GM12873 (cell line): ENCODE results near the gene ARHGEF10L.
A peak's percentile ranks its signal among the peaks of the same experiment; 100 is the strongest.

Source experiments
- CTCF ChIP-seq: IDR thresholded peaks from 2 replicates; pipeline ENCODE4 v1.5.1; 2012; ENCODE audit warnings: low read depth, mild to moderate bottlenecking, moderate library complexity, low read length, control low read depth; ENCODE audit not compliant: insufficient read depth; ENCODE audit errors: missing control alignments

ARHGEF10L gene

GRCh38 chr1:17624611-17625233 is 85.2 kb downstream of the ARHGEF10L start:
- no peak for TF ChIP-seq CTCF

- TF ChIP-seq CTCF: no peak
Measured at GRCh38 chr1:17627239-17628052, 87.9 kb downstream of the ARHGEF10L start.

GRCh38 chr1:17629460-17629859 is 90.0 kb downstream of the ARHGEF10L start:
- TF ChIP-seq CTCF: peak; percentile 57

- TF ChIP-seq CTCF: no peak
Measured at GRCh38 chr1:17630048-17630830, 90.7 kb downstream of the ARHGEF10L start.

- TF ChIP-seq CTCF: no peak
Measured at GRCh38 chr1:17630986-17631385, 91.5 kb downstream of the ARHGEF10L start.

- no peak for TF ChIP-seq CTCF
Measured at GRCh38 chr1:17631410-17631809, 91.9 kb downstream of the ARHGEF10L start.

- no peak for TF ChIP-seq CTCF
Measured at GRCh38 chr1:17632106-17632505, 92.6 kb downstream of the ARHGEF10L start.
